ENCODE results near the gene OR4D1.

The OR4D1 gene

GRCh38 chr17:58174871-58175270, 26.7 kb downstream of the OR4D1 start:
- Mint-ChIP-seq H3K9me3 (peaks cover 4% of the 10 kb centered on the region), H3K27ac (no peak overlapping the region), H3K27me3 (no peaks in the 10 kb centered on the region), H3K4me1 (peaks cover 29% of the 10 kb centered on the region), H3K36me3 (no peaks in the 10 kb centered on the region), H3K4me3 (no peak overlapping the region)

DNA sequence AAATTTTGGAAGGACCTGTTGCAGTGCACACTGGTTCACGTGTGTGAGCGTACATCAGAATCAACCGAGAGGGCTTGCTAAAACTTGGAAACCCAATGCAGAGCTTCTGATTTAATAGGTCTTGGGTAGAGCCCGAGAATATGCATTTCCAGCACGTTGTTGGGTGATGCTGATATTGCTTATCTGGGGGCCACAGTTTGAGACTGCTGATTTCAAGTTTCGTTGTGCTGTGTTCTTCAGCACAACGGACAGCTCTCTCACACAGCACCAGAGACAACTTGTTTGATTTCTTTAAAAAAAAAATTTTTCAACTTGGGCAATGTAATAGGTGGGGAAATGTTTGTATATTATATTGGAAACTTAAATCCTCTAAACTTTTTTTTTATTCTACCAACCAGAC, 28.0 kb downstream of the OR4D1 start:
- peaks cover 15% of the 10 kb centered on the region for H3K4me1 Mint-ChIP-seq
- H3K27me3 Mint-ChIP-seq = no peaks in the 10 kb centered on the region
- H3K9me3 Mint-ChIP-seq = no peaks in the 10 kb centered on the region
- no peaks in the 10 kb centered on the region for H3K36me3 Mint-ChIP-seq
- no peak overlapping the region for H3K4me3 Mint-ChIP-seq
- no peak overlapping the region for H3K27ac Mint-ChIP-seq

DNA sequence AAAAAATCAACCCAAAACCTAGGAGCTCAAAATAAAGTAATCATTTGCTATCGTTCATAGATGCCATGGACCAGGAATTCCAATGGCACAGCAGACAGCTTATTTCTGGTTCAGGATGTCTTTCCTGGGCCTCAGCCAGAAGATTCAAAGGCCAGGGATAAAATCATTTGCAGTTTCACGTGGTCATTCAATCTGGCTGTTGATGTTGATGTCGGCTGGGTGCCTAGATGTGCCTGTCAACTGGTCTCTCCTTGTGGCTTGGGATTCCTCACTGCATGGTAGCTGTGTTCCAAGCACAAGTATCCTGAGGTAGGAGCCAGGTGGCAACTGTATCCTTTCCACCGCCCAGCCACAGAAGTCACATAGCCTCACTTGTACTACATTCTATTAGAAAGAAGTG, 33.6 kb downstream of the OR4D1 start:
- no peaks in the 10 kb centered on the region for H3K4me1 Mint-ChIP-seq
- no peaks in the 10 kb centered on the region for H3K27me3 Mint-ChIP-seq
- H3K9me3 Mint-ChIP-seq = no peaks in the 10 kb centered on the region
- H3K4me3 Mint-ChIP-seq = no peak overlapping the region
- H3K27ac Mint-ChIP-seq = no peak overlapping the region
- no peaks in the 10 kb centered on the region for H3K36me3 Mint-ChIP-seq

- H3K36me3 Mint-ChIP-seq = no peaks in the 10 kb centered on the region
- no peak overlapping the region for H3K27ac Mint-ChIP-seq
- H3K9me3 Mint-ChIP-seq = no peaks in the 10 kb centered on the region
- no peaks in the 10 kb centered on the region for H3K4me1 Mint-ChIP-seq
- H3K27me3 Mint-ChIP-seq = no peaks in the 10 kb centered on the region
- no peak overlapping the region for H3K4me3 Mint-ChIP-seq
These were observed 35.3 kb downstream of the OR4D1 start for GRCh38 chr17:58183514-58183913.

DNA sequence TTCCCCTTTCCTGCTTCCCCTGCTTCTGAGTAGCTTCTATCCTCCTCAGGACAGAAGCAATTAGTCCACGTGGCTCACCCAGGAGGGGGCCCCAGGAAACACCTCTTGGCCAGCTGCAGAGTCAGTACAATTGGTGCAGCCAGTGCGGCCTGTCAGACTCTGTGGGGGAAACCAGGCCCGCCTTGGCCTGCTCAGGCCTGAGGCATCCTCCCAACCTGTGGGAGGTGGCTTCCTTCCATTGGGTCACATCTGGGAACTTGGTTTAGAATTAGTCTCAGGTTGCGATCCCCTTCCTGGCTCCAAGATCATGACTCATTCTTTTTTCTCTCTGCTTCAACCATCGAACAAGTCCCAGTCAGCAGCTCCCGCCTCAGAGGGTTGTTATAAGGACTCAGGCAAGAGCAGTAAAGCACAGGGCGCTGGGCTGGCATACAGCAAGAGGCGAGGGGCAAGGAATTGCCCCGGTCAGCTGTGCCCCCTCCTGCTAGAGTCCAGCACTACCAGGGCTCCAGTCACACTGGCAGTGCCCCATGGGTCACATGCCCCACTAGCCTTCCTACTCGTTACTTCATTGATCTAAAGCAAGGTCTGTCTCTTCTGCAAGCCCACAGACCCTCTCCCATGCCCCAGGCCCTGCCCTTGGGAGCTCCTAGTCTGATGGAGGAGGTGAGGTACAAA, 36.3 kb downstream of the OR4D1 start:
- Mint-ChIP-seq H3K27me3 (no peaks in the 10 kb centered on the region), H3K4me1 (no peaks in the 10 kb centered on the region), H3K36me3 (no peaks in the 10 kb centered on the region), H3K9me3 (no peaks in the 10 kb centered on the region), H3K27ac (no peak overlapping the region), H3K4me3 (no peak overlapping the region)

DNA sequence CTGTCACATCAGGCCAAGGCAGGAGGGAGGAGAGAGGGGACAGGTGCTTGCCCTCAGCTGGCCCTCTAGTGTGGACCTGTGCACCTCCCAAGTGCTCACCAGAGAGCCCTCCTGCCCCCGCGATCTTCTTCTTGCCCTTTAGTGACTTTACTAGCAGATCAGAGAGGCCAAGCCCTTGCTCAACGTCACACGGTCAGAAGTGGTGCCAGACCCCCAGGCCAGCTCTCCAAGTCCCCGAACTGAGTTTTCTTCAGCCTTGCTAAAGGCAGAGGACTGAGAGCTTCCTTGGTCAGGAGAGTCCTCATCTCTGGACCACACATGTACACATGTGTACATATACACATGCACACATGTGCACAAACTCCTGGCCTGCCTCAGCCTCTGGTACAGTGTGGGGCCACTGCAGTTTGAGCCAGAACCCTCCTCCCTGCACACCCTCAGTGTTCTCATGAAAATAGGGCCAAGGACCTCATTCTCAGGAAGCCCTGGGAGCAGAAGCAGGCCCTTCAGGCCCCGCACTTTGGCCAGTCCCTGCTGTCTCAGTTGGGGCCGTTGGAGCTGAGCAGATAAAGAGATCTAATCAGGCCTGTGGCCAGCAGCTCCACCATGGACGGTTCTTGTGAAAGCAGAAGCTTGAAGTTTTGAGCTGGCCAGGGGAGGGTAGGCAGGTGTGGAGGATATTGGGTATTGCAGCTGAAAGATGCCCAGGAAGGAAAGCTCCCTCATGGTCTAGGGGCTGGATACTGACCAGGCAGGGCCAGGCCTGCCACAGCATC, 37.0 kb downstream of the OR4D1 start:
- no peaks in the 10 kb centered on the region for H3K9me3 Mint-ChIP-seq
- H3K4me3 Mint-ChIP-seq = no peak overlapping the region

DNA sequence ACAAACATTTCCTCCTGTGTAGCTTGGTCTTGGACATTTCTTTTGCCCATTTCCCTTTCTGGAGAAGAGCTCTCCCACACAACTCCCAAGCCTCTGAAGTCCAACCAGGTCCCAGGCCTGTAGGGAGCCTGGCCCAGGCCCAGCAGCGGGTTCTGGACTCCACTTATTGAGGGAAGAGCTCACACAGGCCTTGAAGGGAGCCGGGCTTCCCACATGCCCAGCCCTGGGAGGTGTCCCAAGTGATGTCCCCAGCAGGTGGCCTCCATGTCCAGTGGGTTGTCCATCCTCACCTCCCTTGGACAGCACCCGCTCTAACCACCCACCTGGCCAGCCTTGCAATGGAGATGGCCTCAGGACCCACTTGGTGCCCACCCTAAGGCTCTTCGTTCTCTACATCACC, 38.4 kb downstream of the OR4D1 start:
- no peaks in the 10 kb centered on the region for H3K9me3 Mint-ChIP-seq
- H3K4me1 Mint-ChIP-seq = no peaks in the 10 kb centered on the region
- H3K36me3 Mint-ChIP-seq = no peaks in the 10 kb centered on the region
- H3K27ac Mint-ChIP-seq = no peak overlapping the region
- H3K4me3 Mint-ChIP-seq = no peak overlapping the region
- peaks cover 2% of the 10 kb centered on the region for H3K27me3 Mint-ChIP-seq

More for the DNA sequence above, 37.0 kb downstream of the OR4D1 start:
- no peak overlapping the region for H3K27ac Mint-ChIP-seq
- no peaks in the 10 kb centered on the region for H3K36me3 Mint-ChIP-seq
- no peaks in the 10 kb centered on the region for H3K4me1 Mint-ChIP-seq
- peaks cover 2% of the 10 kb centered on the region for H3K27me3 Mint-ChIP-seq

- Mint-ChIP-seq H3K36me3 (no peaks in the 10 kb centered on the region), H3K9me3 (no peaks in the 10 kb centered on the region), H3K27me3 (peaks cover 2% of the 10 kb centered on the region), H3K4me1 (no peaks in the 10 kb centered on the region), H3K27ac (no peak overlapping the region), H3K4me3 (no peak overlapping the region)
These were observed 38.9 kb downstream of the OR4D1 start for GRCh38 chr17:58187063-58187462.

DNA sequence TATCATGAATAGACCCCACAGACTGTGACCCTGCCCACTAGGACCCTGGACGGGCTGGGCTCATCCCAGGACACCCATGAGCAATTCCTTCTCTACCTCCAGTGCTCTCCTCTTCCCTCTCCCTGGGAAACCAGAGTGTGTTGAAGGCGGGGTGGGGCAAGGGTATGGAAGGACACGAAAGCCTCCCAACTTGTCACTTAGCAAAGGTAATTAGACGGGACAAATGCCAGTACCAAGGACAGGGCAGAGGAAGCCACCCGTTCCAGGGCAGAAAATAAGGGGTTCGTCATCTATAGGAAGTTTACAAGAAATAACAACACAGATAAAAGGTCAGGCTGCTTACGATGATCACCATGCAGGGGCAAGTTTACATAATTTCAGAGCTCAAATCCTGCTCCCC, 39.5 kb downstream of the OR4D1 start:
- Mint-ChIP-seq H3K9me3 (no peaks in the 10 kb centered on the region), H3K27ac (no peak overlapping the region), H3K4me1 (no peaks in the 10 kb centered on the region), H3K27me3 (peaks cover 2% of the 10 kb centered on the region), H3K4me3 (no peak overlapping the region), H3K36me3 (no peaks in the 10 kb centered on the region)

- Mint-ChIP-seq H3K36me3 (no peaks in the 10 kb centered on the region), H3K27ac (no peak overlapping the region), H3K27me3 (peaks cover 2% of the 10 kb centered on the region), H3K4me3 (no peak overlapping the region), H3K4me1 (no peaks in the 10 kb centered on the region), H3K9me3 (no peaks in the 10 kb centered on the region)
These were observed 41.4 kb downstream of the OR4D1 start for GRCh38 chr17:58189436-58190146.

GRCh38 chr17:58191241-58191896, 43.2 kb downstream of the OR4D1 start:
- Mint-ChIP-seq H3K27me3 (peaks cover 2% of the 10 kb centered on the region), H3K9me3 (no peaks in the 10 kb centered on the region), H3K27ac (no peak overlapping the region), H3K4me1 (no peaks in the 10 kb centered on the region), H3K36me3 (no peaks in the 10 kb centered on the region), H3K4me3 (no peak overlapping the region)

DNA sequence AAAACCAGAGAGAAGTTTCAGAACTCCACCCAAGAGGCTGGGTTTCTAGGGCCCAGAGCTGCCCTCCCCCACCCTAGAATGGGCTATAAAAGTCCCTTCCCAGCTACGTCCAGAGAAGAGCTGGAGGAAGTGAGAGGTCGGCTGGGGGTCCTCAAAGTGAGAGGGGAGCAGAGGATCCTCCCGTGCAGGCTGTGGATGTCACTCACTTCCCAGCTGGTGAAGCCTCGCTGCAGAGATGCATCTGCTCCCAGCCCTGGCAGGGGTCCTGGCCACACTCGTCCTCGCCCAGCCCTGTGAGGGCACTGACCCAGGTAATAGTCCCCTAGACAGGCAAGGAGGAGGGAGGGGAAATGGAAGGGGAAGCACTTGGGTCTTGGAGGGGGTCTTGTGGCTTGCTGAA, 44.4 kb downstream of the OR4D1 start, which contains the start of gene EPX:
EPX (plus strand) TSS at position 115 of the 400 bp plus-strand sequence; CDS start at position 236, 121 bp downstream.
- Mint-ChIP-seq H3K36me3 (no peaks in the 10 kb centered on the region), H3K27me3 (peaks cover 2% of the 10 kb centered on the region)

DNA sequence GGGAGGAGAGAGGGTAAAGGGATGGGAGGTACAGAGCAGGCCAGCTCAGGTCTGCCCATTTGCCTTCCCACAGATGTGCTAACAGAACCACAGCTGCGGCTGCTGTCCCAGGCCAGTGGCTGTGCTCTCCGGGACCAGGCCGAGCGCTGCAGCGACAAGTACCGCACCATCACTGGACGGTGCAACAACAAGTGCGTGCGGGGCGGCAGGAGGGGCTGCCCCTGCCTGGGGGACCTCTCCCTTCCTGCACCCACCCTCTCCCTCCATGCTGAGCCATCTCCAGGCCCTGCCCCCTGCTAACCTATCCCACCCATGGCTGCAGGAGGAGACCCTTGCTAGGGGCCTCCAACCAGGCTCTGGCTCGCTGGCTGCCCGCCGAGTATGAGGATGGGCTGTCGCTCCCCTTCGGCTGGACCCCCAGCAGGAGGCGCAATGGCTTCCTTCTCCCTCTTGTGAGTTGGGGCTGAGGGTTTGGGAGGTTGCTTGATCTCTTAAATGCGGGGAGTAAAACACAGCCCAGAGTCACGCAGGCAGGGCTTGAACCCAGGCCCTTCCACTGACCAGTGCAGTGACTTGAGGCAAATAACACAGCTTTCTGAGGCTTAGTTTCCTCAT, 45.6 kb downstream of the OR4D1 start:
- no peak overlapping the region for H3K27ac Mint-ChIP-seq

More for the DNA sequence above, 44.4 kb downstream of the OR4D1 start, which contains the start of gene EPX:
- H3K4me1 Mint-ChIP-seq = no peaks in the 10 kb centered on the region
- H3K4me3 Mint-ChIP-seq = no peak within 1 kb of the TSS
- no peak within 1 kb of the TSS for H3K27ac Mint-ChIP-seq
- H3K9me3 Mint-ChIP-seq = no peaks in the 10 kb centered on the region

GRCh38 chr17:58195518-58196123, 47.4 kb downstream of the OR4D1 start:
- Mint-ChIP-seq H3K27ac (no peak overlapping the region), H3K4me3 (no peak overlapping the region), H3K36me3 (no peaks in the 10 kb centered on the region), H3K9me3 (no peaks in the 10 kb centered on the region), H3K4me1 (peaks cover 4% of the 10 kb centered on the region), H3K27me3 (no peaks in the 10 kb centered on the region)

More for the DNA sequence above, 45.6 kb downstream of the OR4D1 start:
- Mint-ChIP-seq H3K9me3 (no peaks in the 10 kb centered on the region), H3K36me3 (no peaks in the 10 kb centered on the region), H3K27me3 (peaks cover 2% of the 10 kb centered on the region), H3K4me3 (no peak overlapping the region), H3K4me1 (no peaks in the 10 kb centered on the region)

DNA sequence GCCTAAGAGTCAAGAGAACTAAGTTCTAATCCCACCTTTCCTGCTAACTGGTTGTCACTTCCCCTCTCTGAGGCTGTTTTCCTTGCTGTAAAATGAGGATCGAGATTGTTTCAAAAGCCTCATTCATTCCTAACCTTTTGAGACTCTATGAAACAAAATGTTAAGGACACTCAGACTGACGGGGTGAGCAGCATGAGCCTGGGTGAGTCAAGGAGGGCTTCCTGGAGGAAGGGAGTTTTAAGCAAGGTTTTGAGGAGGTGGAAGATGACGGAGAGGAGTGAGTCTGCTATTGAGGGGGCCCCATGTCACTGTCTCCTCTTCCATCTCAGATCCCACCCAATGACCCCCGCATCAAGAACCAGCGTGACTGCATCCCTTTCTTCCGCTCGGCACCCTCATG, 48.4 kb downstream of the OR4D1 start:
- H3K27me3 Mint-ChIP-seq = no peaks in the 10 kb centered on the region
- H3K4me3 Mint-ChIP-seq = no peak overlapping the region
- H3K4me1 Mint-ChIP-seq = peaks cover 4% of the 10 kb centered on the region
- no peaks in the 10 kb centered on the region for H3K9me3 Mint-ChIP-seq
- no peak overlapping the region for H3K27ac Mint-ChIP-seq
- H3K36me3 Mint-ChIP-seq = no peaks in the 10 kb centered on the region

Data from activated naive CD4-positive, alpha-beta T cell treated with anti-CD3 and anti-CD28 coated beads, Interleukin-2, amount 50 U/mL, for 24 hours (primary cell).